Parathyroid adenoma (tissue), 2 donors: ENCODE measurements around the gene ZNF521.

Source experiments
- H2AFZ ChIP-seq: fragments of 300-600 bp; sonication (generic); one replicate; pipeline ENCODE4 v1.7.0; 2017; ENCODE audit warnings: antibody characterized with exemption, mild to moderate bottlenecking
- H3K27ac ChIP-seq: fragments of 300-600 bp; sonication (generic); one replicate; pipeline ENCODE4 v1.7.0; 2017
- H3K27me3 ChIP-seq: fragments of 300-600 bp; sonication (generic); one replicate; pipeline ENCODE4 v1.7.0; 2017; ENCODE audit warnings: low read length; ENCODE audit not compliant: control insufficient read depth, insufficient read depth
- H3K36me3 ChIP-seq: fragments of 300-600 bp; sonication (generic); one replicate; pipeline ENCODE4 v1.7.0; 2017; ENCODE audit warnings: low read length; ENCODE audit not compliant: control insufficient read depth, insufficient read depth
- H3K4me1 ChIP-seq: fragments of 300-600 bp; sonication (generic); one replicate; pipeline ENCODE4 v1.7.0; 2017; ENCODE audit warnings: control low read depth
- H3K4me2 ChIP-seq: fragments of 300-600 bp; sonication (generic); one replicate; pipeline ENCODE4 v1.7.0; 2017; ENCODE audit warnings: low read length
- H3K4me3 ChIP-seq: fragments of 300-600 bp; sonication (generic); one replicate; pipeline ENCODE4 v1.7.0; 2017; ENCODE audit warnings: low read depth, low read length
- H3K79me2 ChIP-seq: fragments of 300-600 bp; sonication (generic); one replicate; pipeline ENCODE4 v1.7.0; 2017; ENCODE audit warnings: control low read depth
- H3K9ac ChIP-seq: fragments of 300-600 bp; sonication (generic); one replicate; pipeline ENCODE4 v1.7.0; 2017; ENCODE audit warnings: mild to moderate bottlenecking
- H3K9me3 ChIP-seq: fragments of 300-600 bp; sonication (generic); one replicate; pipeline ENCODE4 v1.7.0; 2017; ENCODE audit warnings: low read length; ENCODE audit not compliant: control insufficient read depth
- CTCF ChIP-seq: fragments of 300-600 bp; sonication (generic); IDR thresholded peaks from one replicate; pipeline ENCODE4 v1.7.0; 2017; ENCODE audit warnings: antibody characterized with exemption, mild to moderate bottlenecking
- donor health status: primary hyperparathyroidism.

ZNF521 gene

GRCh38 chr18:25057491-25058050 is 294.4 kb downstream of the ZNF521 start:
- no peak overlapping the region for H3K4me3 ChIP-seq
- H3K9ac ChIP-seq = no peak overlapping the region
- no peaks in the 10 kb centered on the region for H3K79me2 ChIP-seq
- no peaks in the 10 kb centered on the region for H3K9me3 ChIP-seq
- no peaks in the 10 kb centered on the region for H3K36me3 ChIP-seq
- peaks cover 18% of the 10 kb centered on the region for H3K4me1 ChIP-seq
- H3K27ac ChIP-seq = no peak overlapping the region
- H3K27me3 ChIP-seq = no peaks in the 10 kb centered on the region
- no peak overlapping the region for H3K4me2 ChIP-seq
- no peak for TF ChIP-seq CTCF
- peak overlapping the region; percentile 62 for H2AFZ ChIP-seq

- Histone ChIP-seq H3K27ac (no peak overlapping the region), H3K4me2 (no peak overlapping the region), H3K27me3 (no peaks in the 10 kb centered on the region), H3K36me3 (no peaks in the 10 kb centered on the region), H3K79me2 (no peaks in the 10 kb centered on the region), H3K9me3 (no peaks in the 10 kb centered on the region), H3K4me1 (peaks cover 22% of the 10 kb centered on the region), H2AFZ (peak overlapping the region; percentile 62), H3K9ac (no peak overlapping the region), H3K4me3 (no peak overlapping the region)
- no peak for TF ChIP-seq CTCF
Observed at GRCh38 chr18:25056429-25056828, 295.5 kb downstream of the ZNF521 start.

GRCh38 chr18:25055076-25055475 is 296.9 kb downstream of the ZNF521 start:
- no peak overlapping the region for H3K4me3 ChIP-seq
- H3K27ac ChIP-seq = no peak overlapping the region
- H3K4me1 ChIP-seq = peaks cover 22% of the 10 kb centered on the region
- H3K27me3 ChIP-seq = no peaks in the 10 kb centered on the region
- H3K4me2 ChIP-seq = no peak overlapping the region
- no peaks in the 10 kb centered on the region for H3K9me3 ChIP-seq
- no peaks in the 10 kb centered on the region for H3K36me3 ChIP-seq
- no peaks in the 10 kb centered on the region for H3K79me2 ChIP-seq
- H3K9ac ChIP-seq = no peak overlapping the region
- no peak for TF ChIP-seq CTCF
- H2AFZ ChIP-seq = no peak overlapping the region

GRCh38 chr18:25053466-25053865 is 298.5 kb downstream of the ZNF521 start:
- TF ChIP-seq CTCF = no peak
- H3K79me2 ChIP-seq = no peaks in the 10 kb centered on the region
- H3K4me3 ChIP-seq = no peak overlapping the region
- H3K27me3 ChIP-seq = no peaks in the 10 kb centered on the region
- H3K4me1 ChIP-seq = peaks cover 22% of the 10 kb centered on the region
- H3K9me3 ChIP-seq = no peaks in the 10 kb centered on the region
- no peak overlapping the region for H3K9ac ChIP-seq
- H3K36me3 ChIP-seq = no peaks in the 10 kb centered on the region
- no peak overlapping the region for H3K27ac ChIP-seq
- H2AFZ ChIP-seq = no peak overlapping the region
- H3K4me2 ChIP-seq = no peak overlapping the region

- TF ChIP-seq CTCF = no peak
- no peak overlapping the region for H3K4me2 ChIP-seq
- H3K9ac ChIP-seq = no peak overlapping the region
- no peaks in the 10 kb centered on the region for H3K79me2 ChIP-seq
- H3K36me3 ChIP-seq = no peaks in the 10 kb centered on the region
- H3K27ac ChIP-seq = no peak overlapping the region
- H3K4me3 ChIP-seq = no peak overlapping the region
- H3K27me3 ChIP-seq = no peaks in the 10 kb centered on the region
- no peak overlapping the region for H2AFZ ChIP-seq
- H3K4me1 ChIP-seq = peaks cover 22% of the 10 kb centered on the region
- no peaks in the 10 kb centered on the region for H3K9me3 ChIP-seq
Observed at GRCh38 chr18:25052511-25052921, 299.4 kb downstream of the ZNF521 start.
